ENCODE results near the gene TMEM63B. TPM values are rescaled to one million over a fixed set of nuclear protein-coding genes. Genes with fewer than 3 reads are reported as not detected.
"Not testable (repeated sequence)": the region's sequence is repeated elsewhere in the genome, so short reads cannot be mapped to it uniquely, and the experiment has no call there.

Gene TMEM63B
- total and polyA plus RNA-seq, 2 experiments from 2014 or later: 51.7 to 52.4 TPM

DNA sequence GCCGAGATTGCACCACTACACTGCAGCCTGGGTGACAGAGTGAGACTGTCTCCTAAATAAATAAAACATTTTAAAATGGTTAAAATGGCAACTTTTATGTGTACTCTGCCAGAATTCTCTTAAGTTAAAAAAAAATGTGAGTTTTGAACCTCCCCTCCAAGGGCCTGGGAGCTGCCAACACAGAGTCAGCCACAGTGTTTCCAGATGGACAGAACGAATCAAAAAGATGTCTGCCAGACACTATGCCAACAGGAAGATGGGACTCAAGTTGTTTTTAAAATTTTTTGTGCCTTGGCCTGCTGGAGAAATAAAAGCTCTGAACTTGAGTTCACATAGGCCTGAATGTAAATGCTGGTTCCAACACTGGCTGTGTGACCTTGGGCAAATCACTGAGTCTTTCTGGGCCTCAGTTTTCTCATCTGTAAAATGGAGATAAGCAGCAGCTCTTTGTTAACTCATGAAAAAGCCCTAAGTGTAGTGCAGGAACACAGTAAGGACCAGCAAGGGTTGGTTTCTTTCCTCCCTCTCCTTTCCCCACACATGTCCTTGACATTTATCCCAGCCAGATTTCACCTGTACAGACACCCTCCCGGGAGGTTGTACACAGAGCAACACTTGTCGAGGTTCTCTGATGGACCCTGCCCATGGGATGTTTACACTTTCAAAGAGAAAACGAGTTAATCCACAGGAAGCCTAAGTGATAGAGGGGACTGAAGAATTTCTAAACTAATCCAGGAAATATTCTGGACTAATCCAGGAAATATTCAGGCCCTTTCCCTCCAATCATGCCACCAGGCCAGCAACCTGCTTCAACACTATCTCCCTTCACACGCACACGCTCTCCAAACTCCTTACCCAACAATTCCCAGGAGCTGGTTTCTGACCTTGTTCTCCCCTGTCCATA, 35.1 kb upstream of the TMEM63B start:
- H3K4me1 ChIP-seq (ENCODE audit: low read depth): no peaks in the 10 kb centered on the region
- no peak overlapping the region for H3K27ac ChIP-seq
- no peaks in the 10 kb centered on the region for H3K36me3 ChIP-seq
- TF ChIP-seq, protein P1, sequence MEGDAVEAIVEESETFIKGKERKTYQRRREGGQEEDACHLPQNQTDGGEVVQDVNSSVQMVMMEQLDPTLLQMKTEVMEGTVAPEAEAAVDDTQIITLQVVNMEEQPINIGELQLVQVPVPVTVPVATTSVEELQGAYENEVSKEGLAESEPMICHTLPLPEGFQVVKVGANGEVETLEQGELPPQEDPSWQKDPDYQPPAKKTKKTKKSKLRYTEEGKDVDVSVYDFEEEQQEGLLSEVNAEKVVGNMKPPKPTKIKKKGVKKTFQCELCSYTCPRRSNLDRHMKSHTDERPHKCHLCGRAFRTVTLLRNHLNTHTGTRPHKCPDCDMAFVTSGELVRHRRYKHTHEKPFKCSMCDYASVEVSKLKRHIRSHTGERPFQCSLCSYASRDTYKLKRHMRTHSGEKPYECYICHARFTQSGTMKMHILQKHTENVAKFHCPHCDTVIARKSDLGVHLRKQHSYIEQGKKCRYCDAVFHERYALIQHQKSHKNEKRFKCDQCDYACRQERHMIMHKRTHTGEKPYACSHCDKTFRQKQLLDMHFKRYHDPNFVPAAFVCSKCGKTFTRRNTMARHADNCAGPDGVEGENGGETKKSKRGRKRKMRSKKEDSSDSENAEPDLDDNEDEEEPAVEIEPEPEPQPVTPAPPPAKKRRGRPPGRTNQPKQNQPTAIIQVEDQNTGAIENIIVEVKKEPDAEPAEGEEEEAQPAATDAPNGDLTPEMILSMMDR (IDR thresholded peaks at IDR 0.05; ENCODE audit: low read depth, low read length): no peak
- H3K27me3 ChIP-seq: no peaks in the 10 kb centered on the region
- no peak for DNase-seq (ENCODE audit: low read depth in 1 of 2, low spot score in 1 of 2)
- H3K9me3 ChIP-seq (ENCODE audit: low read depth): no peaks in the 10 kb centered on the region
- no peak overlapping the region for H3K4me3 ChIP-seq

DNA sequence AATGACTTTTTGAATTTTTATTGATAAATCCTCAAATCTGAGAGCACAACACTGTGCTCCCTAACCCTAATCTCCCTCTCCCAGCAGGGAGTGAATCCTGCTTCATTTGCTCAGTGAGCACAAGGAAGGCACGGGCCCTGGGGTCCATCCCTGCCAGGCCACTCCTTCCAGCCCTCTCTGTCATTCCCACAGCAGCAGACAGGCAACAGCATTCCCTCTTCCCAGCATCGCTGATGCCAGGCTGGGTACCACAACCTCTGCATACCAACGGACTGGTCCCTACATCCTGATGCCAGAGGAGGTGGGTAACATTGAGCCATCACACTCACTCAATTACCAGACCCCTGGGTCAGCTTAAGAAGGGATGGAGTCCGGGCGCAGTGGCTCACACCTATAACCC, 34.3 kb upstream of the TMEM63B start:
- TF ChIP-seq, protein P1 (IDR thresholded peaks at IDR 0.05; ENCODE audit: low read depth, low read length): no peak
- H3K36me3 ChIP-seq: no peaks in the 10 kb centered on the region

DNA sequence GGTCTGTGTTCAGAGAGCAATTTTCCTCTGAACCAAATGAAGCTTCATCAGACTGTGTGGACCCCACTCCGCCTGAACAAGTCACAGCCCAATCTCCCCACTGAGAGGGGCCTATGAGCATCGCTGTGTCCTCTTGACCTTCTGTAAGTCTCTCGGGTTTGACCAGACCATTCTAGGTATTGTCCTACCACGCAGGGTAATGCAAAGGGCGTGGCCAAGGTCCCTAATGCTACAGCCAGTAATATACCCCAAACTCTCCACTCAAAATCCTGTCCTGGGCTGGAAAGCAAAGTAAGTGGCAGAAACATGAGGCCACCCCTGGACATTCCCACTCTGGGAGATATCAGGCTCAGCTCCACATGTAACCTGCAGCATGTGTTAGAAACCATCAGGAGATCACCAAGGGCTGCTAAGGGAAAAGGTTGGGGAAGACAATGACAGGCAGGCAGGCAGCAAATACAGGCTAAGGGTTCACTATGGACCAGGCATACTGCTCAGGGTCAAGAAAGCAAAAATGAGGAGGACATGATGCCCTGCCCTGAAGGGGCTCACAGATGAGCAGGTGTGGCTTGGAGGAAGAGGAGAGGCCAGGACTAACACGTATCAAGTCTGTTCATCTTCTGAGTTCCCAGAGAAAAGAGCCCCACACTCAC, 33.5 kb upstream of the TMEM63B start:
- H3K9me3 ChIP-seq (ENCODE audit: low read depth): no peaks in the 10 kb centered on the region
- no peak for DNase-seq (ENCODE audit: low read depth in 1 of 2, low spot score in 1 of 2)
- no peaks in the 10 kb centered on the region for H3K36me3 ChIP-seq
- no peaks in the 10 kb centered on the region for H3K27me3 ChIP-seq
- H3K27ac ChIP-seq: no peak overlapping the region
- no peaks in the 10 kb centered on the region for H3K4me1 ChIP-seq (ENCODE audit: low read depth)
- TF ChIP-seq, protein P1 (IDR thresholded peaks at IDR 0.05; ENCODE audit: low read depth, low read length): no peak
- no peak overlapping the region for H3K4me3 ChIP-seq

More for the DNA sequence above, 34.3 kb upstream of the TMEM63B start:
- H3K4me3 ChIP-seq: no peak overlapping the region
- no peaks in the 10 kb centered on the region for H3K4me1 ChIP-seq (ENCODE audit: low read depth)
- H3K27me3 ChIP-seq: no peaks in the 10 kb centered on the region
- no peak overlapping the region for H3K27ac ChIP-seq
- H3K9me3 ChIP-seq (ENCODE audit: low read depth): no peaks in the 10 kb centered on the region
- no peak for DNase-seq (ENCODE audit: low read depth in 1 of 2, low spot score in 1 of 2)

DNA sequence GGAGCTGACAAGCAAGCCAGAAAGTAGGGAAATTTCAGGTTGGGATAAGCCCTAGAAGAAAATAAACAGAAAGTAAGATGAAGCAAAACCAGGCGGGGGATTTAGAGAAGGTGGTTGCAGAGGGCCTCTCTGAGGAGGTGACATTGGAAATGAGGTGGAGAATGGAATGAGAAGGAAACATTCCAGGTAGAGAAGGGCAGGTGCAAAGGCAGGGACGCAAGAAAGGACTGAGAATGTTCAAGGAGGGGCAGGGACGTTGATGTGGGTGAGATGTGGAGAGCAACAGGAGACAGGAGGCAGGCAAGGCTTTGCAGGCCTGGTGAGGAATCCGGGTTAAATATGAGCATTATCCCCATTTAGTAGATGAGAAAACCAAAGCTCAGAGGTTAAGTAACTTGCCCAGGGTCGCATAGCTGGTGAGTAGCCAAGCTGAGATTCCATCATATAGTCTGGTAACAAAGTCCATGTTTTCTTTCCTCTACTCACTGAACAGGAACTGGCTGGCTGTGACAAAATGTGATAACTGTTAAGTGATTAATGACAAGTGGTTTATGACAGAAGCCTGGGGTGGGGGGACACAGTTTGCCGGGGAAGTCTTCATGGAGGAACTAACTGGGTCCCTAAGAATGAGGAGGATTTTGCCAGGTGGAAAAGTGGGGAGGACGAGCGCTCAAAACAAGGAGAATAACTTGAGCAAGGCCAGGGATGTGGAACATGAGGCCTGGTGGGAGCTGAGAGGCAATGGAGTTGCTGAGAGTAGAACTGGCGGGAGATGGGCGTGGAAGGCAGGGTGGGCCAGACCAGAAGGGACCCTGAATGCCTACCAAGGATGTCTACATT, 32.7 kb upstream of the TMEM63B start:
- Histone ChIP-seq H3K27me3 (no peaks in the 10 kb centered on the region), H3K27ac (peak overlapping the region; percentile 28), H3K4me1 (ENCODE audit: low read depth) (no peaks in the 10 kb centered on the region), H3K4me3 (no peak overlapping the region), H3K36me3 (no peaks in the 10 kb centered on the region), H3K9me3 (ENCODE audit: low read depth) (no peaks in the 10 kb centered on the region)
- TF ChIP-seq, protein P1 (IDR thresholded peaks at IDR 0.05; ENCODE audit: low read depth, low read length): no peak
- DNase-seq (ENCODE audit: low read depth in 1 of 2, low spot score in 1 of 2): no peak

DNA sequence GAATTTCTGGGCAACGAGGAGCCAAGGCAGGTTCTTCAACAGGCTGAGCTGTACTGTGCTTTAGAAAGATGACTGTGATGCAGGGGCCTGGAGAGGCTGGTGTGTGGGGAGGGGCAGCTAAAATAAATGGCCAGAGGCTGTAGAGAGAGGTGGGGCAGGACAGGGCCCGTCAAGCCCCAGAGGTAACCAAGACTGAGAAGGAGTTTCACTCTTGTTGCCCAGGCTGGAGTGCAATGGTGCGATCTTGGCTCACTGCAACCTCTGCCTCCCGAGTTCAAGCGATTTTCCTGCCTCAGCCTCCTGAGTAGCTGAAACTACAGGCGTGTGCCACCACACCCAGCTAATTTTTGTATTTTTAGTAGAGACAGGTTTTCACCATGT, 32.1 kb upstream of the TMEM63B start:
- not testable (repeated sequence) for DNase-seq (ENCODE audit: low read depth in 1 of 2, low spot score in 1 of 2); H3K27me3 ChIP-seq

More for the DNA sequence above, 32.1 kb upstream of the TMEM63B start:
- not testable (repeated sequence) for H3K4me1 ChIP-seq (ENCODE audit: low read depth); H3K36me3 ChIP-seq; H3K4me3 ChIP-seq; H3K9me3 ChIP-seq (ENCODE audit: low read depth)
- peak overlapping the region; percentile 28 for H3K27ac ChIP-seq
